ENCODE results near the gene PRF1.

The PRF1 gene

GRCh38 chr10:70576803-70577517 lies 25.6 kb downstream of the PRF1 start:
- DNase-seq (ENCODE audit: low spot score): peak; percentile 45

GRCh38 chr10:70575874-70576802 lies 26.4 kb downstream of the PRF1 start:
- DNase-seq (ENCODE audit: low spot score): peak; percentile 42

GRCh38 chr10:70575486-70575873 lies 27.1 kb downstream of the PRF1 start:
- DNase-seq (ENCODE audit: low spot score): no peak

GRCh38 chr10:70573599-70574506 lies 28.7 kb downstream of the PRF1 start:
- no peak for DNase-seq (ENCODE audit: low spot score)

- no peak for DNase-seq (ENCODE audit: low spot score)
Measured at GRCh38 chr10:70571636-70572439, 30.7 kb downstream of the PRF1 start.

GRCh38 chr10:70571236-70571635 lies 31.3 kb downstream of the PRF1 start:
- no peak for DNase-seq (ENCODE audit: low spot score)

- DNase-seq (ENCODE audit: low spot score): no peak
Measured at GRCh38 chr10:70568781-70569495, 33.6 kb downstream of the PRF1 start.

- DNase-seq (ENCODE audit: low spot score): no peak
Measured at GRCh38 chr10:70568113-70568512, 34.4 kb downstream of the PRF1 start.

- no peak for DNase-seq (ENCODE audit: low spot score)
Measured at GRCh38 chr10:70567603-70568002, 34.9 kb downstream of the PRF1 start.

GRCh38 chr10:70566515-70567290 lies 35.8 kb downstream of the PRF1 start:
- no peak for DNase-seq (ENCODE audit: low spot score)

GRCh38 chr10:70565556-70566514 lies 36.7 kb downstream of the PRF1 start:
- no peak for DNase-seq (ENCODE audit: low spot score)

GRCh38 chr10:70564901-70565351 lies 37.6 kb downstream of the PRF1 start:
- DNase-seq (ENCODE audit: low spot score): no peak

- no peak for DNase-seq (ENCODE audit: low spot score)
Measured at GRCh38 chr10:70564113-70564725, 38.3 kb downstream of the PRF1 start.

GRCh38 chr10:70563230-70563629 lies 39.3 kb downstream of the PRF1 start:
- no peak for DNase-seq (ENCODE audit: low spot score)

- no peak for DNase-seq (ENCODE audit: low spot score)
Measured at GRCh38 chr10:70562036-70562755, 40.3 kb downstream of the PRF1 start.

- DNase-seq (ENCODE audit: low spot score): no peak
Measured at GRCh38 chr10:70561558-70561957, 41.0 kb downstream of the PRF1 start.

GRCh38 chr10:70561070-70561469 lies 41.5 kb downstream of the PRF1 start:
- no peak for DNase-seq (ENCODE audit: low spot score)

Measured in AG08396 (cell line).